ENCODE results near the gene DEPDC7.

DNA sequence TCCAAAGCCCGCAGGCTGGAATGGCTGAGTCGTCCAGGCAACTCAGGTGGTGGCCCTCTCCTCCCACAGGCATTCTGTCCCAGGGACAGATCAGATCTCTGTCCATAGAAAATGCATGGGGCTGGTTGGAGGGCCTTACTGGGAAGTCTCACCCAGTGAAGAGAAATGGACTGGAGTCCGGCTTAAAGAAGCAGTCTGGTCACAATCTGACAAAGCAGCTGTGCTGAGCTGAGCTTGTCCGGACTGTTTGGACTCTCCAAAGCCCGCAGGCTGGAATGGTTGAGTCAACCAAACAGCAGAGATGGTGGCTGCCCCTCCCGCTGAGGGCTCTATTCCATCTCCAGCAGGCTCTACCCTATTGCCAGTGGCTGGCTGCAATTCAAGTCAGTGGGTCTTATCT lies 14.4 kb upstream of the DEPDC7 start:
- no peak for TF ChIP-seq POLR2A (IDR thresholded peaks at IDR 0.05; ENCODE audit: control extremely low read depth in 1 of 2, low read depth in 2 of 2, low read length in 2 of 2)
- TF ChIP-seq BRCA1 (IDR thresholded peaks at IDR 0.05; ENCODE audit: low read depth, low read length): no peak
- TF ChIP-seq JUND (IDR thresholded peaks at IDR 0.05; ENCODE audit: low read length): no peak
- TF ChIP-seq EP300 (IDR thresholded peaks at IDR 0.05; ENCODE audit: borderline replicate concordance in 1 of 2, low read depth in 2 of 2, low read length in 2 of 2): no peak
- TF ChIP-seq, protein P1, sequence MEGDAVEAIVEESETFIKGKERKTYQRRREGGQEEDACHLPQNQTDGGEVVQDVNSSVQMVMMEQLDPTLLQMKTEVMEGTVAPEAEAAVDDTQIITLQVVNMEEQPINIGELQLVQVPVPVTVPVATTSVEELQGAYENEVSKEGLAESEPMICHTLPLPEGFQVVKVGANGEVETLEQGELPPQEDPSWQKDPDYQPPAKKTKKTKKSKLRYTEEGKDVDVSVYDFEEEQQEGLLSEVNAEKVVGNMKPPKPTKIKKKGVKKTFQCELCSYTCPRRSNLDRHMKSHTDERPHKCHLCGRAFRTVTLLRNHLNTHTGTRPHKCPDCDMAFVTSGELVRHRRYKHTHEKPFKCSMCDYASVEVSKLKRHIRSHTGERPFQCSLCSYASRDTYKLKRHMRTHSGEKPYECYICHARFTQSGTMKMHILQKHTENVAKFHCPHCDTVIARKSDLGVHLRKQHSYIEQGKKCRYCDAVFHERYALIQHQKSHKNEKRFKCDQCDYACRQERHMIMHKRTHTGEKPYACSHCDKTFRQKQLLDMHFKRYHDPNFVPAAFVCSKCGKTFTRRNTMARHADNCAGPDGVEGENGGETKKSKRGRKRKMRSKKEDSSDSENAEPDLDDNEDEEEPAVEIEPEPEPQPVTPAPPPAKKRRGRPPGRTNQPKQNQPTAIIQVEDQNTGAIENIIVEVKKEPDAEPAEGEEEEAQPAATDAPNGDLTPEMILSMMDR (IDR thresholded peaks at IDR 0.05; ENCODE audit: control extremely low read depth in 1 of 3, insufficient read depth in 1 of 3, low read depth in 1 of 3, low read length in 3 of 3): no peak
- no peak for TF ChIP-seq SP1 (IDR thresholded peaks at IDR 0.05; ENCODE audit: low read depth, low read length)
- no peak for TF ChIP-seq TAF1 (IDR thresholded peaks at IDR 0.05; ENCODE audit: low read depth, low read length)
- TF ChIP-seq, protein P2, sequence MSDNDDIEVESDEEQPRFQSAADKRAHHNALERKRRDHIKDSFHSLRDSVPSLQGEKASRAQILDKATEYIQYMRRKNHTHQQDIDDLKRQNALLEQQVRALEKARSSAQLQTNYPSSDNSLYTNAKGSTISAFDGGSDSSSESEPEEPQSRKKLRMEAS (IDR thresholded peaks at IDR 0.05): no peak
- no peak for TF ChIP-seq EZH2 (IDR thresholded peaks at IDR 0.05; ENCODE audit: low read depth, low read length, severe bottlenecking)
- TF ChIP-seq TBP (IDR thresholded peaks at IDR 0.05; ENCODE audit: low read depth, low read length): no peak
- TF ChIP-seq RFX5 (IDR thresholded peaks at IDR 0.05; ENCODE audit: borderline replicate concordance, low read depth, low read length): no peak
- TF ChIP-seq RBBP5 (IDR thresholded peaks at IDR 0.05; ENCODE audit: borderline replicate concordance, low read depth, low read length): no peak

All from H1 (cell line).